Body of pancreas (tissue), 4 donors: ENCODE data around the gene ZBTB12. TPM values are rescaled to one million over a fixed set of nuclear protein-coding genes. Genes with fewer than 3 reads are reported as not detected.

Experiments
- ATAC-seq: fragments of 150-250 bp; one replicate; pipeline ENCODE4 v1.9.1; 2016
- DNase-seq, 4 donors: peaks; one replicate each; pipeline ENCODE4 v3.0.0-alpha.2; 2019
- H3K27ac ChIP-seq, 4 donors: fragments of 200-600 bp; sonication (generic); 1 replicate in 3 of 4; 2 replicates in 1 of 4; pipeline versions ENCODE4 v1.5.1 to v1.6.1; 2016 to 2019; ENCODE audit warnings: mild to moderate bottlenecking in 1 of 4, mixed read lengths in 1 of 4, moderate library complexity in 1 of 4
- H3K27me3 ChIP-seq, 2 donors: fragments of 200-600 bp; sonication (generic); one replicate each; pipeline ENCODE4 v1.6.0; 2016; ENCODE audit warnings: mild to moderate bottlenecking in 1 of 2
- H3K36me3 ChIP-seq, 2 donors: fragments of 200-600 bp; sonication (generic); replicated peaks in 1 of 2; 2 replicates each; pipeline ENCODE4 v1.5.1; 2016; ENCODE audit warnings: low read depth in 2 of 2; ENCODE audit not compliant: insufficient read depth in 1 of 2
- H3K4me1 ChIP-seq: fragments of 200-600 bp; sonication (generic); one replicate; pipeline ENCODE4 v1.6.0; 2016
- H3K4me3 ChIP-seq, 2 donors: fragments of 200-600 bp; sonication (generic); 1 replicate in 1 of 2; 2 replicates in 1 of 2; pipeline ENCODE4 v1.5.1; 2016 to 2019
- H3K9me3 ChIP-seq, 3 donors: fragments of 200-600 bp; sonication (generic); 1 replicate in 2 of 3; 2 replicates in 1 of 3; pipeline ENCODE4 v1.5.1; 2016
- CTCF ChIP-seq, 7 experiments: fragments of 450-650 bp in 4 of 7; fragments of 200-600 bp in 3 of 7; sonication (generic) in 3 of 7; IDR thresholded peaks; one replicate each; pipeline ENCODE4 v1.5.1; 2016 to 2019; ENCODE audit warnings: antibody characterized with exemption in 7 of 7
- POLR2A ChIP-seq, 3 donors: fragments of 450-650 bp; IDR thresholded peaks; one replicate each; pipeline ENCODE4 v1.6.1; 2016; ENCODE audit warnings: antibody characterized with exemption in 3 of 3, mild to moderate bottlenecking in 2 of 3
- WGBS, 2 donors: methylation state at CpG; one replicate each; pipeline ENCODE4 v1.1.5; 2017; 5-methylcytosine and 5-hydroxymethylcytosine counted together
- intact Hi-C: fragments of 100-400 bp; cut with DNase I; formaldehyde crosslinking; loops from one replicate; pipeline ENCODE4 v1.15.1; 2023
- total RNA-seq, 2 donors: library from RNA; depleted of rRNA; stranded (reverse); fragments of >200 nt; gene quantifications; one replicate each; pipeline ENCODE4 v1.1.0, GENCODE V29; 2016

ZBTB12 gene
- total RNA-seq, 2 donors from 2014 or later = 2.1 TPM; not detected in 1

- Histone ChIP-seq H3K36me3 (peaks cover 0 to 10% of the 10 kb centered on the region in 2 donors), H3K4me1 (peaks cover 20% of the 10 kb centered on the region), H3K9me3 (no peaks in the 10 kb centered on the region), H3K4me3 (no peak overlapping the region), H3K27ac (no peak overlapping the region), H3K27me3 (no peaks in the 10 kb centered on the region)
- ATAC-seq (no peak), DNase-seq (no peak)
- no peak for TF ChIP-seq CTCF (IDR thresholded peaks at IDR 0.05)
- TF ChIP-seq POLR2A (IDR thresholded peaks at IDR 0.05) = no peak
- WGBS, 2 donors = 86 to 90% methylated on average over 6 to 7 of the region's 7 CpGs
- intact Hi-C loops = no loop called here
These were observed 25.5 kb downstream of the ZBTB12 start for GRCh38 chr6:31876357-31876756.

- Histone ChIP-seq H3K9me3 (no peaks in the 10 kb centered on the region), H3K4me3 (no peak overlapping the region), H3K4me1 (peaks cover 20% of the 10 kb centered on the region), H3K27me3 (no peaks in the 10 kb centered on the region), H3K27ac (no peak overlapping the region), H3K36me3 (peaks cover 0 to 8% of the 10 kb centered on the region in 2 donors)
- no peak for TF ChIP-seq POLR2A (IDR thresholded peaks at IDR 0.05)
- no peak for TF ChIP-seq CTCF (IDR thresholded peaks at IDR 0.05)
- WGBS, 2 donors = 70 to 73% methylated on average over 4 to 5 of the region's 5 CpGs
- ATAC-seq (no peak), DNase-seq (no peak)
- intact Hi-C loops = no loop called here
These were observed 26.0 kb downstream of the ZBTB12 start for GRCh38 chr6:31875877-31876276.

GRCh38 chr6:31874836-31875572, 26.9 kb downstream of the ZBTB12 start:
- intact Hi-C loops = no loop called here
- no peak for ATAC-seq

GRCh38 chr6:31874084-31874670, 27.7 kb downstream of the ZBTB12 start:
- intact Hi-C loops = no loop called here
- 43 to 54% methylated on average over 4 of the region's 4 CpGs for WGBS, 2 donors

More at GRCh38 chr6:31874836-31875572, 26.9 kb downstream of the ZBTB12 start:
- no peak overlapping the region for H3K27ac ChIP-seq
- H3K27me3 ChIP-seq = no peaks in the 10 kb centered on the region
- no peak for DNase-seq
- peaks cover 20% of the 10 kb centered on the region for H3K4me1 ChIP-seq
- TF ChIP-seq CTCF (IDR thresholded peaks at IDR 0.05) (no peak), POLR2A (IDR thresholded peaks at IDR 0.05) (no peak)
- H3K9me3 ChIP-seq = no peaks in the 10 kb centered on the region
- 77% methylated on average over 5 of the region's 5 CpGs for WGBS, 2 donors
- H3K4me3 ChIP-seq = no peak overlapping the region
- H3K36me3 ChIP-seq = peaks cover 0 to 5% of the 10 kb centered on the region in 2 donors

More at GRCh38 chr6:31874084-31874670, 27.7 kb downstream of the ZBTB12 start:
- ATAC-seq (no peak), DNase-seq (no peak)
- Histone ChIP-seq H3K4me3 (no peak overlapping the region), H3K4me1 (peaks cover 20% of the 10 kb centered on the region), H3K27ac (no peak overlapping the region), H3K36me3 (no peaks in the 10 kb centered on the region), H3K27me3 (no peaks in the 10 kb centered on the region), H3K9me3 (no peaks in the 10 kb centered on the region)
- no peak for TF ChIP-seq POLR2A (IDR thresholded peaks at IDR 0.05)
- TF ChIP-seq CTCF (IDR thresholded peaks at IDR 0.05) = no peak
